T47D (cell line): ENCODE results near the gene STPG1.
A peak's percentile ranks its signal among the peaks of the same experiment; 100 is the strongest.

Source experiments
- DNase-seq, 2 experiments: peaks; one replicate each; pipeline versions ENCODE4 v3.0.0 to v3.0.0-alpha.2; 2011 to 2012; ENCODE audit warnings: low read depth in 1 of 2, low spot score in 1 of 2
- JUND ChIP-seq: IDR thresholded peaks from 2 replicates; pipeline ENCODE4 v1.6.1; 2012; ENCODE audit warnings: low read depth
- in situ Hi-C: cut with HindIII; loops from 2 replicates; pipeline ENCODE4 v1.10.0; 2016; ENCODE audit warnings: low sequenced_read_pairs, low pct_unique_long_range_greater_than_20kb

STPG1 gene

DNA sequence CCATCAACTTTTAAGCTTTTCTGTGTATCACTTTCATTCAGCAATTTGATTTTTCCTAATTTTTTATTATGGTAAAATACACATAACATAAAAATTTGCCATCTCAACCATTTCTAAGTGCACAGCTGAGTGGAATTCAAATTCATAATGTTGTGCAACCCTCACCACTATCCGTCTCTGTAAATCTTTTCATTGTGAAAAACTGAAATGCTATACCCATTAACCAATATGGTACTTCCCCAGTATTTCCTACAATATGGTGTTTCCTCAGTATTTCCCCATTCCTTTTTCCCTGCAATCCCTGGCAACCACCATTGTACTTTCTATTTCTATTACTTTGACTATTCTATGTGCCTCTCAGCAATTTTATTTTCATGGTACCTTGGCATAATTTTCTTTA lies 6.8 kb downstream of the STPG1 start:
- no peak for TF ChIP-seq JUND
- no peak for DNase-seq
- in situ Hi-C loops: no loop called here

DNA sequence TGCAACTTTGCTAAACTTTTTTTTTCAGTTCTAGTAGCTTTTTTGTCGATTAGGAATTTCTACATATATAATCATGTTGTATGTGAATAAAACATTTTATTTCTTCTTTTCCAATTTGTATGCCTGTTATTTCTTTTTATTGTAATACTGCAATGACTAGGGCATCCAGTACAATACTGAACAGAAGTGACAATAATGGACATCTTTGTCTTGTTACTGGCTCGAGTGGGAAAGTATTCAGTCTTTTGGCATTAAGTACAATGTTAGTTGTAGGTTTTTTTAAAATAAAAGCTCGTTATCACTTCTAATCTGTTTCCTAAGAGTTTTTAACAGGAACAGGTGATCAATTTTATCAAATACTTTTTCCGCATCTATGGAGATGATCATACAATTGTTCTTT lies 9.8 kb downstream of the STPG1 start:
- no peak for TF ChIP-seq JUND
- in situ Hi-C loops: no loop called here
- no peak for DNase-seq

DNA sequence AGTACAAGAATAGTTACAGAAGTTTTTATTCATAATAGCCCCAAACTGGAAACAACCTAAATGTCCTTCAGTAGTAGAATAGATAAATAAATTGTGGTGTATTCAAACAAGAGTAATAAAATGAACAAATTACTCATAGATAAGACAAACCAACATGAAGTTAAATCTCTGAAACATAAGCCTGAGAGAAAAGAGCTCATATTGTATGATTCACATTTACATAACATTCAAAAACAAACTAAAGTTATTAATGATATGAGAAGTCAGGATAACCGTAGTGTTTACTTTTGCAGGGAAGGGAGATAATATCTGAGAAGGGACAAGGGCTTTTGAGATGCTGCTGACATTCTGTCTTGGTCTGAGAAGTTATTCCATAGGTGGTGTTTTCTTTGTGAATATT lies 13.5 kb downstream of the STPG1 start:
- no peak for TF ChIP-seq JUND
- in situ Hi-C loops: no loop called here
- no peak for DNase-seq

DNA sequence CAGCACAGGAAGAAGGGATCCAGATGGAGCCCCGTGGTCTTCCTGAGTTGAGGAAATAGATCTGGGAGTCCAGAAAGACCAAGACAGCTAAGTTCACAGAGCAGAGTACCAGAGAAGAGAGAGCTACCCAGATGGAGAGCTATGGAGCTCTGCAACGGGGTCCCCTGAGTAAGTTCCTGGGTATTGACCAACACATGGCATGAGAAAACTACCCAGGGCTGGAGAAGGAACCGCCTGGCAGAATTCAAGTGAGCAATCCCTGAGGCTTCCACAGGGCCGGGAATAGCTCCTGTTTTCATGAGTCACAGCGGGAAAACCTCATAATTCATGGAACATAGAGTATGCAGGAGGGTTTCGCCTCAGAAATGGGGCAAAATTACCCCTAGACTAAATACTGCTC lies 19.7 kb downstream of the STPG1 start:
- no peak for TF ChIP-seq JUND
- in situ Hi-C loops: no loop called here

DNA sequence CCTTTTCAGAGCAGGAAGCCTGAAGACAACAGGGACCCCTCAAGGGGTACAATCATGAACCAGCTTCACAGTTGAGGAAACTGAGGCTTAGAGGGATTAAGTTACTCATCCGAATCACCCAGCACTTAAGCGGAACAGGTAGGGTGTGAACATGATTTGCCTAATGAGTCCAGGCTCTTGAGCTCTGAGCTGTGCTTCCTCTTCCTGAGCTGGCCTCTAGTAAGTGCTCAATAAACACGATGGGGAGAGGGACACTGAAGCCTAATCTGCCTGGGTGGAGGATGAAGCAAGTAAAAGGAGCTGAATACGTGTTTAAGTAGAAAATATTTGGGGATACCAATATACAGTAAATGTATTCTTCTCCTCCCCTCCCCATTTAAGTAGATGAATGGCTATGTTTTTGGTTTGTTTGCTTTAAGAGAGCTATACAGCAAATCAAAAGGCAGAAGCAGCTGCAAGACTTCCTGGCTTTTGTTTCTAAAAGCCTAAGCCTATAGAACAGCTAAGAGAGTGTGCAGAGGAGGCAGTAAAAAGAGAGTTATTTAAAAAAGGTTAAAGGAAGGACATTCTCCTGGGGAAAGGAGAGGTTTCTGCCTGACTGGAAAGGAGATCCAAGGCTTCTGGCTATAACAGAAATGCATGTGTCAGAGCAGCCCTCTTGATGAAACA lies 20.5 kb downstream of the STPG1 start:
- TF ChIP-seq JUND: no peak
- no peak for DNase-seq
- in situ Hi-C loops: no loop called here

More for the DNA sequence above, 19.7 kb downstream of the STPG1 start:
- no peak for DNase-seq

DNA sequence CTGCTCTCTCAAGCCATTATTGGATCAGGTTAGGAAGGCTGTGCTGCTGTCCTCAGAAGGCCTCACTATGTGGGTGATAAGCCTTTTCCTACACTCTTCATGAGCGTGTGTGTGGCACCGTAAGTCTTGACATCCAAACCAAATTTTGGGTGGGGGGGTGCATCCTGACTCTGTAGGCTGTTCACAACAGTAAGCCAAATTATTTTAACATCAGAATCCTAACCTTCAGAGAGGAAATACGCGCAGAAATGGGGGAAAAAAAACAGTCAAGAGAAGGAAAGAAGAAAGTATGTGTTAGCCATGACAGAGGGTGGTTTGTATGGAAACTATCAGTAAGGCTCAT lies 21.0 kb downstream of the STPG1 start:
- TF ChIP-seq JUND: no peak
- in situ Hi-C loops: no loop called here
- no peak for DNase-seq

DNA sequence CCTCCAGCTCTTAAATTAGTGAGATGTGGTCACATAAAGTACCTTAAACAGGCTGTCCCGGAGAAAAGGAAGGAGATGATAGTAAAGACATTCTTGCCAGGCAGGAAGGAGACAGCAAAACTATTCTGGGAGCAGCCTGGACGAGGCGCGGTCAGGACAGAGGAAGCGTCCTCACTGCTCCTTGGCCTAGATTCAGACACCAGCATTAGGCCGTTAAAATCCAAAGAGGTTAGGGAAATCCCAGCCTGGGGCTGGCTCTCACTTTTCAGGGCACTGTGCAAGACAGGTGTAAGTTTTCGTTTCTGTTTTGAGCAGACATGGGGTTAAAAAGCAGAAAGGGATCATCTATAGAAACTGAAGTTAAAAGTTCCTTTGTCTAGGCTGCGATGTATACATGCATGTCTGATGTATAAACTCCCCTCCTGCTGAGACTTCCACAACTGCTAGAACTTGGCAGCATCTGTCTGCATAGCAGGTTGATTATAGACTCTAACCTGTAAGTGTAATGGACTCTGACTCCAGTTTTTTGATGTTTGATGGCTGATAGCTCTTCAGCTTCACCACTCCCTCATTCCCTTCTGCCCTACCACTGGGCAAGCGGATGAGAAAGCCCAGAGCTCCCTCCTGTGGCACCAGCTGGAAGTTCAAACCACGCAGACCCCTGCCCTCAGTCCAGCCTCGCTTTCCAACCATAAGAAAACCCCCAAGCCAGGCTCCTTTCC lies 21.5 kb downstream of the STPG1 start:
- in situ Hi-C loops: no loop called here
- TF ChIP-seq JUND: no peak
- DNase-seq: peak in 1 of 2 experiments; percentile 50

DNA sequence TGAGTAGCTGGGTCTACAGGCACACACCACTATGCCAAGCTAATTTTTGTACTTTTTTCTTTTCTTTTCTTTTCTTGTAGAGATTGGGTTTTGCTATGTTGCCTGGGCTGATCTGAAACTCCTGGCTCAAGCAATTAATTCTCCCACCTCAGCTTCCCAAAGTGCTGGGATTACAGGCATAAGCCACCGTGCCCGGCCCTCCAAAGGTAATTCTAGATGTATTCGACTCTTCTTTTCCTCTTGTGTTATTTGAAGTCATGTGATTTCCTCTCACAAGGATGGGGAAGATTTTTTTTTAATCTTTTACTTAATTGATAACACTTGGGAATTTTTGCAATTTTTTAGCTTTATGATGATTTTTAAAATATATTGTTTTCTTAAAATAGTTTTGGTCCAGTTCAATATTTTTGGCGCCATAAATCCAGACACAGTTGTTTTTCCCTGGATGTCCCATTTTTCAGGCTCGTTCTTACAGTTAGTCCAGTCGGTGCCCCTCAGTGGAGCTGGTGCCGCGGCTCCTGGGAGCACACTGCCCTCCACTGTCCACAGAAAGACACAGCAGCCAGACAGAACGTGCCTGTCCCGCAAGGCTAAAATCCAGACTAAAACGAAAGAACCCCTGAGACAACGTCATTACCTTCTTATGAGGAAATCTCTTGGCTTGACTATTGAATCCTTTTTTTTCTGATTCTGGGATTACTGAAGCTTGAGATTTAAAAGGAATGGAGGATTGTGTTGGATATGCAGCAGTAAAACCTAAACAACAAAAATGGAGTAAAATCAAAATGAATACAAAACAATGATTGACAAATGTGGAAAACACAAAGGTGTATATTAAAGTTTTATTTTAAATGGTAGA lies 22.4 kb downstream of the STPG1 start:
- peak in 1 of 2 experiments; percentile 74 for DNase-seq
- no peak for TF ChIP-seq JUND
- in situ Hi-C loops: no loop called here

DNA sequence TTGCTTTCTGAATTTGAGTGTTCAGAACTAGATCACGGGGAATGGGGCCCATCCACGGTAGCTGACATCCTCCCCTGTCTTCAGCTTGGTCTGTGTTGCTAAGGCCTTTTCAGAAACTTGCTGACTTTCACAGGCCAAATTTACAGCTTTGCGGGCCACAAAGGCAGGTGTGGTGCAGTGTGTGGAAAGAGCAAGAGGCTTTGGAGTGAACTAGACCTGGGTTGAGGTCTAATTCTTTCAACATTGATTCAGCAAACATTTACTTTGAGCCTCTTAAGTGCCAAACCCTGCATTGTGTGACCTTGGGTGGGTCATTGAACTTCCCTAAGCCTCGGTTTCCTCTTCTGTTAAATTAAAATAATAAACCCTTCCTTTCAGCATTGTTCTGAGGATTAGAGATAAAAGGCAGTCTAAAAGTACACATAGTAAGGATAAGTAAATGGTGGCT lies 24.3 kb downstream of the STPG1 start:
- in situ Hi-C loops: no loop called here
- TF ChIP-seq JUND: no peak
- peak in 1 of 2 experiments; percentile 74 for DNase-seq

DNA sequence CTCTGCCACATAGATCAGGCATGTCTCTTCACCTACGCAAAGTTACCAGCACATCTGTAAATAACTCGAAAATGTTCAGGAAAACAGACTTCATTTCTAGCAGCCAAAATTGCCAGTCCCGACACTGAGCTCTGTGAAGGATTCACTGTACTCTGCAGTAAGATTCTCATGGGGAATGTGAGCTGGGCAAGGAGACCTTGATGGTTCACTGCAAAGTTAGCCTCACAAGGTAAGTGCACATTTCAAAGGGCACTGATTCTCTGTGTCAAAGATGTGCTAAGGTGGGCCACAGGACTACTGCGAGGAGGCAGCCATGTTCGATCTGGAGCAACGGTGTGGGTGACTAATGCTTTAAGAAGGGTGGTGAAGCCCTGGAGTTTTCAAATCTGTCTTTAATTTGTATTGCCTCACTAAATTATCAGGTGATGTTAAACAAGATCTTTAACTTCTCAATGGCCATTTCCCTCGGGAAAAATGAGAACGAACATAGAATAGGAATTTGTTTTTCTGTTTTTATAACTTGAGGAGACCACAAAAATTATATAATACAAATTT lies 25.2 kb downstream of the STPG1 start:
- in situ Hi-C loops: no loop called here
- no peak for TF ChIP-seq JUND
- DNase-seq: no peak

DNA sequence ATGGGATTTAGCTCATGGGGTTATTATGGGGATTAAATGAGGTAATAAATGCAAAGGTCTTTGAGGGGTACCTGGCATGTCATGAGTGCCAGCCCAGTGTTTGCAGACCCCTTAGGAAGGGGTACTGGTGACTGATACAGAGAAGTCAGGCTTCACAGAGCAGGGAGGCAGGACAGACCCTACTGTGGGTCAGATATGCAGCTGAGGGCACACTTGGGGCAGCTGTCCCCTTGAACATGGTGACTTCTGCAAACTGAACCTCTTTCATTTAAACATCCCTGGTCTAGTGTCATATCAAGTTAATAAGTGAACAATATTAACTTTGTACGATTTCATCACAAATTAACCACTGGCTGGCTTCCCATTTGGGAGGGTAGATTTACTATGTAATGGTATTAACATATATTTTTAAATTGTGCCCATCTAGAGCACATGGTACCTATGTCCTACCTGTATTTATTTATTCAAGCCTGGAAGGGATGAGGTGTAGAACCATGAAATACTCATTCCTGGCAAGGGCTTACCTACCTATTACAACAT lies 25.9 kb downstream of the STPG1 start:
- in situ Hi-C loops: no loop called here
- DNase-seq: no peak
- TF ChIP-seq JUND: no peak

DNA sequence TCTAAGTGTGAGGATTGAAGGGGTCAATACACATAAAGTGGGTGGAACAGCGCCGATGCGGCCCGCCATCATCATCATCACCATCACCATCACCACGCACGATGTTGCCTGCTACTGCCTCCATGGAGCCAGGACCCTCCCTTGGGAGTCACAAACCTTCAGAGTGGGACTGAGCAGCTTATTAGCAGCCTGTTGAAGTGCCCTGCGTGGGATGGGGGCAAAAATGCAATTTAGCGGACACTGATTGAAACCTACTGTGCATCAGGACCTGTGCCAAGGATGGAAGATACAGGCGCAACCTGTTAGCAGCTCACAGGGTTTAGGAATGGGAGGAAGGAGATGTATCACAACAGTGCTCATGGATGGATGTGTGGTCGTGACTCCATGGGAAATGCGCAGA lies 26.7 kb downstream of the STPG1 start:
- in situ Hi-C loops: no loop called here
- no peak for DNase-seq
- TF ChIP-seq JUND: no peak

DNA sequence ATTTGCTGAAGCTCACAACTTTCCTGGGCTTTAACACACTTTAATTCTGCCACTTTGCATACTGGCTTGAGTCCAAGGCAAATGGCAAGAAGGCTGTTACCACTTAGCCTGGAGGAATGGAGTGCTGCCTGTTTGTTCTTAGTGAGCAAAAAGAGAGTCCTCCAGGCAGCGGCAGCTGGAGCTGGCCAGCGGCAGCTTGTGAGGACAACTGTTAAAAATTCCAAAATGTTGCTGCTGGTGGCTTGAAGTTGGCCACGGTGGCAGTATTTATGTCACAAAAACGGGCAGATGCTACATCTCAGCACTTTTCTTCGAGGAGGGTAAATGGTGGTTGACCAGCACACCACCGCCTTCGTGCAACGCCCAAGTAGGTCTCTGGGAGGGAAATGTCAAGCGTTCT lies 27.3 kb downstream of the STPG1 start:
- in situ Hi-C loops: no loop called here
- peak in 1 of 2 experiments; percentile 60 for DNase-seq
- TF ChIP-seq JUND: no peak
